Activated T-cell treated with anti-CD3 and anti-CD28 coated beads for 1 hour (primary cell): Measurements from ENCODE around the gene AKAP9.
A peak's percentile ranks its signal among the peaks of the same experiment; 100 is the strongest.
"Not testable (repeated sequence)": the region's sequence is repeated elsewhere in the genome, so short reads cannot be mapped to it uniquely, and the experiment has no call there.

Experiments used
- DNase-seq: peaks from one replicate; pipeline ENCODE4 v3.0.0-alpha.2; 2020; ENCODE audit warnings: low read depth

AKAP9 gene

GRCh38 chr7:92064438-92065029 lies 123.9 kb downstream of the AKAP9 start:
- no peak for DNase-seq

GRCh38 chr7:92071032-92071431 lies 130.4 kb downstream of the AKAP9 start:
- no peak for DNase-seq

GRCh38 chr7:92072121-92072520 lies 131.5 kb downstream of the AKAP9 start:
- no peak for DNase-seq

DNA sequence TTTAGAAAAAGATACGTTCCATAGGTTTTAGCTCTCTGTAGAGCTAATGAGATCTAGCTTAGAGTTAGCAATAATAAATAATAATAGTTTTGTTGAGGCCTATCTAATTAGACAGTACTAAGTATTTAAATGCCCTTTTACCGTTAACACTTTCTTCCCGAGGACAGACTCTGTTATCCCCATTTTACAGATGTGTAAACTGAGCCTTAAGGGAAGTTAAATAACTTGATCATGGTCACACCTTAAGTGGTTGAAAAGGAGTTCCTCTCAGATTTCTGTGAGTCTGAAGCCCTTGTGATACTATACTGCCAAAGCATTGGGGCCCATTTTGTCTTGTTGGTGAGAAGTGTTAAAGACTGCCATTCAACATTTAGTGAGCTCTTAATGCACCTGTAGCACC lies 132.0 kb downstream of the AKAP9 start:
- DNase-seq: no peak

DNA sequence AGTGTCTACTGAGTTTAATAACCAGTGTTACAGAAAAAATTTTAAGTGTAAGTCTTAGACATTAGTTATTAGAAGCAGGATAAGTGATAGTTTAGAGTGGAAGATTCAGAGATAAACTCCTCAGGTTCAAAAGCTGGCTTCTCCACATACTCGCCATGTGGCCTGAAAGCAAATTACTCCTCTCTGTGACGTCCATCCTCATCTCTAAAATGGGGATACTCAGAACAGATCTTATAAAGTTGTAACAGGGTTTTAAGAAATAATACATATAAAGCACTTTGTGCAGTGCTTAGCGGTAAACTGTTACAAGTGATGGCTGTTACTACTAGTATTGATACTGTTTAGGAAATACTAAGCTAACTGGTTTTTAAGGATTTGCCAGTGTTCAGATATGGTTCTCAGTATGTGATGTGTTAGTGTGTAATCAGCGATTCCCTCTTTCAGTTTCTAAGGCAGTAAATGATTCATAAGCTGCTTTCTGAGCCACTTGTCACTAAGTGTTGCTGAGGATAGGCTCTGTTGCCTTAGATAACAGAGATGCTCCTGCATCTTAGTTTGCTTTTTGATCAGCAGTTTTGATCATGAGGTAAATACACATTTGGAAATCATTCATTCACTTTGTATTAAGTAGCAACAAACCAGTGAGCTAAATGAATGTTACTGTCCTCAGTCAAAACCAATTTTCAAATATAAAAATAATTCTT lies 134.9 kb downstream of the AKAP9 start:
- DNase-seq: no peak

DNA sequence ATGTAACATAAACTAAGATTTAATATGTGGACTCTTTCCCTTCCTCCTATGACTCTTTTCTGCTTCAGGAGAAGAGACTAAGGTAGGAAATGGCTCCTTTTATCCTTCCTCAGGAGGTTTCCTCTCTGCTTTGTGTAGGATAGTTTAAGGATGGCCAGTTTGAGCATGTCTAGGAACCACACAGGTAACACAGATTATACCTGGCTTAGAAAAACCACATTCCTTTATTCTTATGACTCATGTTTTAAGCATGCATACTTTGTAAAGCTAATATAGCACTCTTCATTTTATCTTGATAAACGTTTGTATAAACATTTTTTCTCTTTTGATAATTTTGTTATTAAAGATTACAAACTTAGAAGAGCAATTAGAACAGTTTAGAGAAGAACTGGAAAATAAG lies 135.8 kb downstream of the AKAP9 start:
- no peak for DNase-seq

DNA sequence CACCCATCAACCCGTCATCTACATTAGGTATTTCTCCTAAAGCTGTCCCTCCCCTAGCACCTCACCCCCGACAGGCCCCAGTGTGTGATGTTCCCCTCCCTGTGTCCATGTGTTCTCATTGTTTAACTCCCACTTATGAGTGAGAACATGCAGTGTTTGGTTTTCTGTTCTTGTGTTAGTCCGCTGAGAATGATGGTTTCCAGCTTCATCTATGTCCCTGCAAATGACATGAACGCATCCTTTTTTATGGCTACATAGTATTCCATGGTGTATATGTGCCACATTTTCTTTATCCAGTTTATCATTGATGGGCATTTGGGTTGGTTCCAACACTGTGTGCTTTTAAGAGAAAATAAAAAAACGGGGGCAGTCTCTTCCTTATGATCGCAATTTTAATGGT lies 143.3 kb downstream of the AKAP9 start:
- not testable (repeated sequence) for DNase-seq

GRCh38 chr7:92088266-92088665 lies 147.6 kb downstream of the AKAP9 start:
- DNase-seq: no peak

- DNase-seq: no peak
Measured at GRCh38 chr7:92092210-92092609, 151.5 kb downstream of the AKAP9 start.

- no peak for DNase-seq
Measured at GRCh38 chr7:92095380-92095779, 154.7 kb downstream of the AKAP9 start.

DNA sequence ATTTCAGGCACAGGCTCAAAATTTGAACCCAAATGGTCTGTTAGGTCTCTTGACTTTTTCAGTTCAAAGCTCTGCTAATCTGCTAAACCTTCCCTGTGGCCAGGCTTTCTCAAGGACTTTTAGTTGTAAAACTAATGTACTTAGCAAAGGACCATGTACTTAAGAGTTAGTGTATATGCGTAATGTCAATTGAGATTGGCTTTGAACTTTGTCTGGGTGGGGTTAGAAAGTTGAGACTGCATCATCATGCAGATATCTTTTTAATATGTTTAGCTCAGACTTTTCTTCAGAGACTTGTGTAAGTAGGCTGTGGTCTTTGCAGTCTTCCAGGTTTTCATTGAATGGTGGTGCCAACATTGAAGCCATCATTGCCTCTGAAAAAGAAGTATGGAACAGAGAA lies 159.9 kb downstream of the AKAP9 start:
- DNase-seq: no peak

GRCh38 chr7:92102862-92103261 lies 162.2 kb downstream of the AKAP9 start:
- DNase-seq: not testable (repeated sequence)

DNA sequence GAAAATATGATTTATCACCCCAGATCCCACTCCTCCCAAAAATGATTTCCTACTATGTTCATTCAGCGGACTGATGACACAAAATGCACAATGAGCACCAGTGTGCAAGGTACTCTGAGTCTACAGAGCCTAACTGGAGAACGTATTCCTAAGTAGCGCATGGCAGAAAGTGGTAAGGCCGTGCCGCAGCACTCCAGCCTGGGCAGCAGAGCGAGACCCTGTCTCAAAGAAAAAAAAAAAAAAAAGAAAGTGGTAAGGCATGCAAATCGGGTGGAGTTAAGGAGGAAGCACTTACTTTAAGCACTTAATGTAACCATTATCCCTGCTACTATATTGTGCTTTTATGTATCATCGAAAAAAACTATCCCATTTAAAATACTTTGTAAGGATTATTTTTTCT lies 168.2 kb downstream of the AKAP9 start:
- no peak for DNase-seq

GRCh38 chr7:92110857-92111256 lies 170.2 kb downstream of the AKAP9 start:
- DNase-seq: no peak

DNA sequence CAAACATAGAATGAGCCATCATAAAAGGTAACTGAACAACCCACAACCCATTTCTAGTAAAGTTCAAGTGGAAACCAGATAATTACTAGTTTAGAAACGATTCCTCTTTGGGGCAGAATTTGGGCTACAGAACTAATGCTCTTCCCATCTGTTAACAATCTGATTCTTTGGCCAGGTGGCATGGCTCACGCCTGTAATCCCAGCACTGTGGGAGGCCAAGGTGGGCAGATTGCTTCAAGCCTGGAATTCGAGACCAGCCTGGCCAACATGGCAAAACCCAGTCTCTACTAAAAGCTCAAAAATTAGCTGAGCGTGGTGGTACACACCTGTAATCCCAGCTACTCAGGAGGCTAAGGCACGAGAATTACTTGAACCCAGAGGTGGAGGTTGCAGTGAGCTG lies 175.2 kb downstream of the AKAP9 start:
- no peak for DNase-seq

GRCh38 chr7:92116949-92117348 lies 176.3 kb downstream of the AKAP9 start:
- no peak for DNase-seq

- DNase-seq: no peak
Measured at GRCh38 chr7:92119213-92119759, 178.6 kb downstream of the AKAP9 start.

DNA sequence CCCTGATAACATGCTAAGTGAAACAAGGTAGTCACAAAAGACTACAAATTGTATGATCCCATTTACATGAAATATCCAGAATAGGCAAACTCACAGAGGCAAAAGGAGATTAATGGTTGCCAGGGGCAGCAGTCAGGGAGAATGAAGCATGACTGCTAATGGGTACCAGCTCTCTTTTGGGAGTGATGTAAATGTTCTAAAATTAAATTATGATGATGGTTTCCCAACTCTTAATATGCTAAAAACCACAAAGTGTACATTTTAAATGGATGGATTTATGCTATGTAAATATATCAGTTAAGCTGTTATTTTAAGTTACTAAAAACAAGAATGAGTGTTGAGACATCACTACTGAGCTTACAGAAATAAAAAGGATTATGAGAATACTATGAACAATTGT lies 181.0 kb downstream of the AKAP9 start:
- DNase-seq: no peak

- no peak for DNase-seq
Measured at GRCh38 chr7:92131093-92131492, 190.4 kb downstream of the AKAP9 start.

DNA sequence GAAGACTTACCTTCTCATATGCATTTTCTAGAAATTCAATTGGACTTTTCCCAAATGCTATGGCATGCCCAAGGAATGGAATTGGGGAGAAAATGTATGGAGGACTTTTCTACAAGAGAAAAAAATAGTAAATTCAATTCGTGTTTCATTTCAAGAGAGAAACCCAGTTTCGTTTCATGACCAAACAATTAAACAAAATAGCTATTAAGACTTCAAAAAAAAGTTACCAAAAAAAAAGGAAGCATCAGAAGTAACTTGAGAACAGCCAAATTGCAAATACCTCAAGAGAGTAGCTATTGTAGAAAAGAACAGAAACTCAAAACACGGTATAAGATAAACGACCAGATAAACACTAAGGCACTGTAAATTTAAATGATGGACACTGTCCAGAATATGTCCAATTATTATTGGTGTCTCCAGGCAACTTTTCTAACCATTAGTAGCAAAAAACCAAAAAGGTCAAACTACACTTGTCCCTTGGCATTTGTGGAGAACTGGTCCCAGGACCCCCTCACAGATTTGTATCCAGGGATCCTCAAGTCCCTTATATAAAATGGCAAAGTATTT lies 191.2 kb downstream of the AKAP9 start:
- no peak for DNase-seq

DNA sequence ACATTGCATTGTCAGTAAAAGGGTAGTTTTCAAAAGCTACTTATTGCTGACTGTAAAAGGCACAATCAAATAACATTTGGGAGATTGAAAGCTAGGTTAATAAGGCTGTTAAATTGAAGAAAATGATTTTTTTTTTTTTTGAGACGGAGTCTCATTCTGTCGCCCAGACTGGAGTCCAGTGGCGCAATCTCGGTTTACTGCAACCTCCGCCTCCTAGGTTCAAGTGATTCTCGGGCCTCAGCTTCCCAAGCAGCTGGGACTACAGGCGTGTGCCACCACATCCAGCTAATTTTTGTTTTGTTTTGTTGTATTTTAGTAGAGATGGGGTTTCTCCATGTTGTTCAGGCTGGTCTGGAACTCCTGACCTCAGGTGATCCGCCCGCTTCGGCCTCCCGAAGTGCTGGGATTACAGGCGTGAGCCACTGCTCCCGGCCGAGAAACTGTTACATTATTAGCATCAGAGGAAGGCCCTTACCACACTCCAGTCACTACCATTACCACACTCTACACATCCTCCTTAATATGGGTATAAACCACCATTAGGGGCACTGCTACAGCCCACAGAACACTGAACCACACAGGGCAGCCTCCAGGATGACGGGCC lies 192.6 kb downstream of the AKAP9 start:
- DNase-seq: no peak

DNA sequence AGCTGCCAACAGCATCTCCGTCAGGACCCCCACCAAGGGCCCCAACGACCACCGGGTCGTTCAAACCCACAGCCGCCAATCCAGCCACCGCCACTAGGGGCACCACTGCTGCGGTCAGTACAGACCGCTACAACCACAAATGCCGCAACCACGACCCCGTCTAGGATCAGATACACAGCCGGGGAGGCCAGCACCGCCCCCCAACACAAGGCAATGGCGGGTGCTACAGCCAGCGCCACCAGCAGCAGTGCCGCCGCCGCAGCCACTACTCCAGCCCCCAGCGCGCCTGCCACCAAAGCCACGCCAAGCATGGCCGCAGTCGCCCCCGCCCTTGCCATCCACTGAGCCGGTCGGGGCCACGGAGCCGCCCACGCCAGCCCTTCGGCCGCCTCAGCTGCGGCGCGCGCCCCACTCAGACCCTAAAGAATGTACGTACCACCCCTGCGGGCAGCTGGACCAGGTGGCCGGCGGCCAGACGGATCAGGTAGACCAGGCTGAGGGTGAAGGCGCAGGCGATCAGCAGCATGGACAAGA lies 193.1 kb downstream of the AKAP9 start:
- peak; percentile 36 for DNase-seq
